ENCODE results near the gene TMEM63A. TPM values are rescaled to one million over a fixed set of nuclear protein-coding genes. Genes with fewer than 3 reads are reported as not detected.
"Not testable (repeated sequence)": the region's sequence is repeated elsewhere in the genome, so short reads cannot be mapped to it uniquely, and the experiment has no call there.

Gene TMEM63A
- total and polyA plus RNA-seq, 2 experiments from 2014 or later = 19.3 to 37.0 TPM

DNA sequence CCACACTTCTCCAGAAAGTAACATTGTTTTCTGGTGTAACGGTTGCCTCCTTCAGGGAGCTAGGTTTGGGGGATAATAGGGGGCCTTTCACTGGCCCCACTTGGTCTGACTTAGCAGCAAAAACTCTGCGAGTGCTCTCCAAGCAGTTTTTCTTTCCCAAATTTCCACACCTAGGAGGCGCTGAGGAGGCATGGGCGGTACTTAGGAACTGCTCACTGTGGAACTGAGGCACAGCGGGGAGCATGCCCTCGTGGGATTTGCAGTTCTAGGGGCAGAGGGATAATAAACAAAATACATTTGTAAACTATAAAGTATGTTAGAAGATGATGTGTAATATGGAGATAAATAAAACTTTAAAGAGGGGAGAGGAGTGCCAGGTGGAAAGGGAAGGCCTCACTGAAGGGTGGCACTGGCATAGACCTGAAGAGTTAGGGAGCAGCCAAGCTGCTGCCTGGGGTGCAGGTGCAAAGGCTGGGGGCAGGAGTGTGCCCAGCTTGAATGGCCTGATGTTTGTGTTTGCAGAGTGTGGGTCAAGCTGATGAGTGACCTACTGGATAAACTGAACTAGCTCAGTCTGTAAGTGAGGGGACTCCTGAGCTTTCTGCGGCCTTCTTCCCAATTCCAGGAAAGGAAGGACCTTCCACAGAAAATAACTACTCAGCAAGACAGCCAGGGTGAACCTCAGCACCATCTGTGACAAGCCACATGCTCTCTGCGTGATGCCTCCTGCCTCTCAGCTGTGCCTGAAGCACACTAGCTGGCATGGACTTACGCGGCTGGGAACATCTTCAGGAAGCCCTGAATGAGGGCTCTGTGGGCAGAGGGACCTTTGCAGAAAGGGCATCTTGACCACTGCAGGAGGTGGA is 70.3 kb downstream of the TMEM63A start:
- no peaks in the 10 kb centered on the region for H3K36me3 ChIP-seq
- H3K27ac ChIP-seq = no peak overlapping the region
- H3K27me3 ChIP-seq = no peaks in the 10 kb centered on the region
- H3K4me3 ChIP-seq = no peak overlapping the region
- no peaks in the 10 kb centered on the region for H3K9me3 ChIP-seq (ENCODE audit: low read depth)
- peaks cover 11% of the 10 kb centered on the region for H3K4me1 ChIP-seq (ENCODE audit: low read depth)
- TF ChIP-seq, protein P1, sequence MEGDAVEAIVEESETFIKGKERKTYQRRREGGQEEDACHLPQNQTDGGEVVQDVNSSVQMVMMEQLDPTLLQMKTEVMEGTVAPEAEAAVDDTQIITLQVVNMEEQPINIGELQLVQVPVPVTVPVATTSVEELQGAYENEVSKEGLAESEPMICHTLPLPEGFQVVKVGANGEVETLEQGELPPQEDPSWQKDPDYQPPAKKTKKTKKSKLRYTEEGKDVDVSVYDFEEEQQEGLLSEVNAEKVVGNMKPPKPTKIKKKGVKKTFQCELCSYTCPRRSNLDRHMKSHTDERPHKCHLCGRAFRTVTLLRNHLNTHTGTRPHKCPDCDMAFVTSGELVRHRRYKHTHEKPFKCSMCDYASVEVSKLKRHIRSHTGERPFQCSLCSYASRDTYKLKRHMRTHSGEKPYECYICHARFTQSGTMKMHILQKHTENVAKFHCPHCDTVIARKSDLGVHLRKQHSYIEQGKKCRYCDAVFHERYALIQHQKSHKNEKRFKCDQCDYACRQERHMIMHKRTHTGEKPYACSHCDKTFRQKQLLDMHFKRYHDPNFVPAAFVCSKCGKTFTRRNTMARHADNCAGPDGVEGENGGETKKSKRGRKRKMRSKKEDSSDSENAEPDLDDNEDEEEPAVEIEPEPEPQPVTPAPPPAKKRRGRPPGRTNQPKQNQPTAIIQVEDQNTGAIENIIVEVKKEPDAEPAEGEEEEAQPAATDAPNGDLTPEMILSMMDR (IDR thresholded peaks at IDR 0.05; ENCODE audit: low read depth, low read length) = peak; percentile 50
- DNase-seq (ENCODE audit: low read depth in 1 of 2, low spot score in 1 of 2) = peak in 1 of 2 donors; percentile 23

DNA sequence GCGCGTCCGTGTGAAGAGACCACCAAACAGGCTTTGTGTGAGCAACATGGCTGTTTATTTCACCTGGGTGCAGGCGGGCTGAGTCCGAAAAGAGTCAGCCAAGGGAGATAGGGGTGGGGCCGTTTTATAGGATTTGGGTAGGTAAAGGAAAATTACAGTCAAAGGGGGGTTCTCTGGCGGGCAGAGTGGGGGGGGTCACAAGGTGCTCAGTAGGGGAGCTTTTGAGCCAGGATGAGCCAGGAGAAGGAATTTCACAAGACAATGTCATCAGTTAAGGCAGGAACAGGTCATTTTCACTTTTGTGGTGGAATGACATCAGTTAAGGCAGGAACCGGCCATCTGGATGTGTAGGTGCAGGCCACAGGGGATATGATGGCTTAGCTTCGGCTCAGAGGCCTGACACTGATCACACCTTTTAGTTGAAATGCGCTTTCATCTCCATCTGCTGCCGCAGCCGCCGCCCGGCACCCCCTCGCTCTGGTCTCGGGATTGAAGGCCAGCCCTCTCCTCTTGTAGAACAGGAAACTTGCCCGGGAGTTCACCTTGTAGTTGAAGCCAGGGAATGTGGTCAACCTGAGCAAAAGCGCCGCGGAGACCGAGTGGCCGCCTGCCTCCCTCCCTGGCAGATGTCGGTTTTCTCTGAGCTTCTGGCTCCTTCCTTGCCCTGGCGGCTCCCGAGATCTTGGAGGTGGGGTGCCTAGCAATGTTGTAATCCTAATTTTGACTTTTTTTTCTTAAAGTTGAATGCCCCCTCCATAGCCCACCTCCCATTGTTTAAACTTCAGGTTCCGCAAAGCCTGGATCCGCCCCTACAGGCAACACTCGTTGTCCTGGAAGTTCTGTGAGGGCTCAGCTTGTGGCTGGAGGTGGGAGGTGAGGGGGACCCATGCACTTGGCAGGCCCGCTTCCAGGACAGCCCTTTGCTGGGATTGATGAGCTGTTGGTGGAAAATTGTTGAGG is 71.3 kb downstream of the TMEM63A start:
- peak; percentile 38 to 67 for DNase-seq (ENCODE audit: low read depth in 1 of 2, low spot score in 1 of 2)

DNA sequence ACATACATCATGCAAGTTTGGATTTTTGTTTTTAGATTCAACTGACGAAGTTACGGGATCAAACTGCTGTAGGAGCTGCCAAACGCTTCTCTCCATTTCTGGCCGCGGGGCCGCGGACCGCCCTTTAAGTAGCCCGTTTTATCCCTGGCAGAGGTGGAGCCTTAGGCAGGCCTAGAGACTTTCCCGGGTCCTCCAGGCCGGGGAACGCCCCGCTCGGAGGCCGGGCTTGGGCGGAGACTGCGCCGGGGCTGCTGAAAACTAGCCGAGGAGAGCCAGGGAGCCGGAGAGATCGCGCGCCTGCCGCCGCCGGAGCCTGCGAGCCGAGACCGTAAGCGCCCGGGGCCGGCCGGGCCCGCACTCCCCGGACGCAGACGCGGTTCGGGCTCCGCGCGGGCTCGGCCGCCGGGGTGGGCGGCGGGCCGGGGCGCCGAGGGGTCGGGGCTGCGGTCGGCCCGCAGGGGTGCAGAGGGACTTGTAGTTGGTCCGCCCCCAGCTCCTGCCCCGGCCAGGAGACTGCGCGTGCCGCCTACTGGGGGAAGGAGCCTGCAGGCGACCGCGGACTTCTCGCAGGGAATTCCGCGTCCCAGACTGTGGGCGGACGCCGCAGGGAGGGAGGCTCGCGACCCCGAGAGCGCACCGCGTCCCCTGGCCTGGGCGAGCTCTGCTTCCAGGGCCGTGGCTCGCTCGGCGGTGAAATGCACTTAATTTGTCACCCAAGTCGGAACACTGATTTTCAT is 72.2 kb downstream of the TMEM63A start, which contains the start of gene EPHX1:
Gene EPHX1, plus strand, starts transcription at position 283 of the 737 bp plus-strand sequence. CDS start 18,606 bp downstream, outside the sequence.
- no peaks in the 10 kb centered on the region for H3K27me3 ChIP-seq
- peak within 1 kb of the TSS; percentile 63 for H3K27ac ChIP-seq
- H3K36me3 ChIP-seq = no peaks in the 10 kb centered on the region
- H3K4me3 ChIP-seq = peak within 1 kb of the TSS; percentile 44
- DNase-seq (ENCODE audit: low read depth in 1 of 2, low spot score in 1 of 2) = peak; percentile 91 to 93
- H3K4me1 ChIP-seq (ENCODE audit: low read depth) = peaks cover 11% of the 10 kb centered on the region
- TF ChIP-seq, protein P1 (IDR thresholded peaks at IDR 0.05; ENCODE audit: low read depth, low read length) = peak; percentile 39
- H3K9me3 ChIP-seq (ENCODE audit: low read depth) = no peaks in the 10 kb centered on the region

More for the DNA sequence above, 71.3 kb downstream of the TMEM63A start:
- H3K36me3 ChIP-seq; H3K27me3 ChIP-seq; H3K9me3 ChIP-seq (ENCODE audit: low read depth): not testable (repeated sequence)
- Histone ChIP-seq H3K4me1 (ENCODE audit: low read depth) (peaks cover 11% of the 10 kb centered on the region), H3K27ac (peak overlapping the region; percentile 63), H3K4me3 (peak overlapping the region; percentile 44)

DNA sequence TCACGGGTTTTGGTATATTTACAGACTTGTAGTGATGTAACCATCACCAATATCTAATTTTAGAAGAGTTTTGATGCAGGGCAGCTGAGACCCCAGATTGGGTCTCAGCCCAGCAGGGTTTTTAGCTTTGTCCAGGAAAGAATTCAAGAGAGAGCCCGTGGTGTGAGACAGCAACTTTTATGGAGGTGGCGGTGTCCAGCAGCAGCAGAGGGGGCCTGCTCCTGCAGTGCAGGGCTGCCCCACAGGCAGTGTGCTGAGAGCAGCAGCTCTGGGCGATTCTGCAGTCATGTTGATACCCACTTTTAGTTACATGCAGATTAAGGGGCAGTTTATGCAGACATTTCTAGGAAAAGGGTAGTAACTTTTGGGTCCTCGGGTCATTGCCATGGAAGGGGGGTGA is 74.0 kb downstream of the TMEM63A start:
- no peak overlapping the region for H3K4me3 ChIP-seq
- no peak overlapping the region for H3K27ac ChIP-seq
- H3K4me1 ChIP-seq (ENCODE audit: low read depth) = peaks cover 11% of the 10 kb centered on the region
- no peaks in the 10 kb centered on the region for H3K27me3 ChIP-seq
- H3K36me3 ChIP-seq = no peaks in the 10 kb centered on the region
- TF ChIP-seq, protein P1 (IDR thresholded peaks at IDR 0.05; ENCODE audit: low read depth, low read length) = no peak
- no peaks in the 10 kb centered on the region for H3K9me3 ChIP-seq (ENCODE audit: low read depth)
- DNase-seq (ENCODE audit: low read depth in 1 of 2, low spot score in 1 of 2) = no peak

DNA sequence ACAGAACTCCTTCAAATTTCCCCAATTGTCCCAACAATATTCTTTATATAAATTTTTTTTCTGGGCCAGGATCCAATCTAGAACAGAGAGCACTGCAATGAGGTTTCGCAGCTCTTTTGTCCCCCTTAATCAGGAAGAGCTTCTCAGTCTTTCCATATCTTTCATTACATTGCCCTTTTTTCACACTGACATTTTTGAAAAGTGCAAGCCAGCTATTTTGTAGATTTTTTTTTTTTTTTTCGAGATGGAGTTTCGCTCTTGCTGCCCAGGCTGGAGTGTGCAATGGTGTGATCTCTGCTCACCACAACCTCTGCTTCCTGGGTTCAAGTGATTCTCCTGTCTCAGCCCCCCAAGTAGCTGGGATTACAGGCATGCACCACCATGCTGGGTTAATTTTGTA is 75.4 kb downstream of the TMEM63A start:
- H3K27me3 ChIP-seq; H3K36me3 ChIP-seq; H3K9me3 ChIP-seq (ENCODE audit: low read depth); H3K4me3 ChIP-seq; H3K27ac ChIP-seq; DNase-seq (ENCODE audit: low read depth in 1 of 2, low spot score in 1 of 2): not testable (repeated sequence)
- H3K4me1 ChIP-seq (ENCODE audit: low read depth) = peaks cover 11% of the 10 kb centered on the region

DNA sequence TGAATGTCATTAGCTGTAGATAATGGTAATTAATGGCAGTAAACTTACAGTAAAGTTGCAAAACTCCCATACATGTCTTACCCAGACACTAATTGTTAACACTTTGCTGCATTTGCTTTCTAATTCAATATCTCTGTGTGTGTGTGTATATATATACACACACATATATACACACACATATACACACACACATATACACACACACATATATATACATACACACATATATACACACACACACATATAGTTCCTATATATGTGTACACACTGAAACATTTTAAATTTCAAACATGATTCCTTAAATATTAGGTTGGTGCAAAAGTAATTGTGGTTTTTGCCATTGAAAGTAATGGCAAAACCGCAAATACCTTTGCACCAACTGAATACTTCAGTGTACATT is 75.9 kb downstream of the TMEM63A start:
- Histone ChIP-seq H3K36me3 (no peaks in the 10 kb centered on the region), H3K27ac (no peak overlapping the region), H3K4me3 (no peak overlapping the region), H3K27me3 (no peaks in the 10 kb centered on the region), H3K9me3 (ENCODE audit: low read depth) (no peaks in the 10 kb centered on the region), H3K4me1 (ENCODE audit: low read depth) (peaks cover 6% of the 10 kb centered on the region)
- TF ChIP-seq, protein P1 (IDR thresholded peaks at IDR 0.05; ENCODE audit: low read depth, low read length) = no peak
- no peak for DNase-seq (ENCODE audit: low read depth in 1 of 2, low spot score in 1 of 2)

DNA sequence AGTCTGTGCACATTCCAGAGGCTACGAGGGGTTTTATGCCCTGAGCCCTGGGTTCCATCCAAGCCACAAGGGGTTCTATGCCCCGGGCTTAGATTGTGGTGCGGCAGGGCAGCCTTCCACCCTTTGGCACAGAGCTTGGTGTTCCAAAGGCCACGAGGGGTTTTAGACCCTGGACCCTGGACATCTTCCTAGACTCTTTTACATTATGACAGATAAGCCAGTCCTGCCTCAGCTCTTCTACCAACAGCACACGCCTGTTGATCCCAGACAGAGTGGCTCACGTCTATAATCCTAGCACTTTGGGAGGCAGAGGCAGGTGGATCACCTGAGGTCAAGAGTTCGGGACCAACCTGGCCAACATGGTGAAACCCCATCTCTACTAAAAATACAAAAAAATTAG is 81.0 kb downstream of the TMEM63A start:
- H3K27ac ChIP-seq; H3K4me3 ChIP-seq; H3K36me3 ChIP-seq; H3K4me1 ChIP-seq (ENCODE audit: low read depth); H3K9me3 ChIP-seq (ENCODE audit: low read depth); H3K27me3 ChIP-seq; DNase-seq (ENCODE audit: low read depth in 1 of 2, low spot score in 1 of 2): not testable (repeated sequence)

DNA sequence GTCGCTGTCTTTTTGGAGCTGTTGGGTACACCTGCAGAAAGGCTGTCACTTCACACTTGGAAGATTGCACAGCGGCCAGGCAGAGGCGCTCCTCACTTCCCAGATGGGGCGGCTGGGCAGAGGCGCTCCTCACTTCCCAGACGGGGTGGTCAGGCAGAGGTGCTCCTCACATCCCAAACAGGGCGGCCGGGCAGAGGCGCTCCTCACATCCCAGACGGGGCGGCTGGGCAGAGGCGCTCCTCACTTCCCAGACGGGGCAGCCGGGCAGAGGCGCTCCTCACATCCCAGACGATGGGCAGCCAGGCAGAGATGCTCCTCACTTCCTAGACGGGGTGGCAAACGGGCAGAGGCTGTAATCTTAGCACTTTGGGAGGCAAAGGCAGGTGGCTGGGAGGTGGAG is 86.1 kb downstream of the TMEM63A start:
- not testable (repeated sequence) for H3K27ac ChIP-seq; H3K36me3 ChIP-seq; DNase-seq (ENCODE audit: low read depth in 1 of 2, low spot score in 1 of 2)

More for the DNA sequence above, 86.1 kb downstream of the TMEM63A start:
- H3K4me1 ChIP-seq (ENCODE audit: low read depth); H3K27me3 ChIP-seq; H3K9me3 ChIP-seq (ENCODE audit: low read depth); H3K4me3 ChIP-seq: not testable (repeated sequence)

Data from cardiac muscle cell (in vitro differentiated cells and primary cell).